Breast epithelium (tissue), 3 donors: ENCODE measurements around the gene PHIP.

Experiments
- POLR2A ChIP-seq: fragments of 450-650 bp; IDR thresholded peaks from one replicate; pipeline ENCODE4 v1.6.1; 2016; ENCODE audit warnings: antibody characterized with exemption, mild to moderate bottlenecking, moderate library complexity
- TF ChIP-seq, protein P1 (sequence below), 3 donors: fragments of 450-650 bp; IDR thresholded peaks; one replicate each; pipeline ENCODE4 v1.5.1; 2016 to 2017; ENCODE audit warnings: antibody characterized with exemption in 3 of 3, mild to moderate bottlenecking in 3 of 3, moderate library complexity in 3 of 3

DNA sequence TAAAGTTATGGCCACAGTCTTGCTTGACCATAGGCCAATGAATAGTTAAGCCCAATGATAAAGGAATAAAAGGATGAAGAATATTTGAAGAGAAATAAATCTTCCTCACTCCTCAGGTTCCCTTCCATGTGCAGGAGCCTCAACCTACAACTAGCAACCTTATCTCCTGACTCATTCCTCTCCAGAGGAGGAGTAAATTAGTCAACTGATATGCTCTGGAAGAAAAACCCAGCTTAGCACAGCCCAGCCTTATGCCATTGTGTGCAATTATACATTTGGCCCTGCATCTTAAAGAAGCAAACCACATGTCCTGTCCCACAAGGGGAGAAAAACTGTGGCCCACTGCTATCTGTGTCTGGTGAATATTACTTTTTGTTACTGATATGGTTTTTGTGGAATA is 82.1 kb downstream of the PHIP start:
- TF ChIP-seq, protein P1, sequence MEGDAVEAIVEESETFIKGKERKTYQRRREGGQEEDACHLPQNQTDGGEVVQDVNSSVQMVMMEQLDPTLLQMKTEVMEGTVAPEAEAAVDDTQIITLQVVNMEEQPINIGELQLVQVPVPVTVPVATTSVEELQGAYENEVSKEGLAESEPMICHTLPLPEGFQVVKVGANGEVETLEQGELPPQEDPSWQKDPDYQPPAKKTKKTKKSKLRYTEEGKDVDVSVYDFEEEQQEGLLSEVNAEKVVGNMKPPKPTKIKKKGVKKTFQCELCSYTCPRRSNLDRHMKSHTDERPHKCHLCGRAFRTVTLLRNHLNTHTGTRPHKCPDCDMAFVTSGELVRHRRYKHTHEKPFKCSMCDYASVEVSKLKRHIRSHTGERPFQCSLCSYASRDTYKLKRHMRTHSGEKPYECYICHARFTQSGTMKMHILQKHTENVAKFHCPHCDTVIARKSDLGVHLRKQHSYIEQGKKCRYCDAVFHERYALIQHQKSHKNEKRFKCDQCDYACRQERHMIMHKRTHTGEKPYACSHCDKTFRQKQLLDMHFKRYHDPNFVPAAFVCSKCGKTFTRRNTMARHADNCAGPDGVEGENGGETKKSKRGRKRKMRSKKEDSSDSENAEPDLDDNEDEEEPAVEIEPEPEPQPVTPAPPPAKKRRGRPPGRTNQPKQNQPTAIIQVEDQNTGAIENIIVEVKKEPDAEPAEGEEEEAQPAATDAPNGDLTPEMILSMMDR (IDR thresholded peaks at IDR 0.05) = no peak
- TF ChIP-seq POLR2A = no peak
